T-helper 1 cell treated with Interleukin-12 subunit alpha and Interleukin-12 subunit beta and Interleukin-4 antibody, amounts not matched to agents 30 μg/mL and 1 μg/mL, for 36 hours (primary cell): ENCODE data around the gene PROS1.
A peak's percentile ranks its signal among the peaks of the same experiment; 100 is the strongest.
"Not testable (repeated sequence)": the region's sequence is repeated elsewhere in the genome, so short reads cannot be mapped to it uniquely, and the experiment has no call there.

ENCODE experiments used
- H3K27ac Mint-ChIP-seq: one replicate; pipeline ENCODE4 v1.8.0; 2021; ENCODE audit warnings: mild to moderate bottlenecking, mixed read lengths
- H3K27me3 Mint-ChIP-seq: one replicate; pipeline ENCODE4 v1.8.0; 2021; ENCODE audit warnings: low read depth, mixed read lengths
- H3K36me3 Mint-ChIP-seq: one replicate; pipeline ENCODE4 v1.8.0; 2021; ENCODE audit warnings: low read depth, mixed read lengths
- H3K4me1 Mint-ChIP-seq: one replicate; pipeline ENCODE4 v1.8.0; 2021; ENCODE audit warnings: low read depth, mixed read lengths
- H3K4me3 Mint-ChIP-seq: one replicate; pipeline ENCODE4 v1.8.0; 2021; ENCODE audit warnings: mild to moderate bottlenecking, moderate library complexity, mixed read lengths
- H3K9me3 Mint-ChIP-seq: one replicate; pipeline ENCODE4 v1.8.0; 2021; ENCODE audit warnings: mixed read lengths

The PROS1 gene

DNA sequence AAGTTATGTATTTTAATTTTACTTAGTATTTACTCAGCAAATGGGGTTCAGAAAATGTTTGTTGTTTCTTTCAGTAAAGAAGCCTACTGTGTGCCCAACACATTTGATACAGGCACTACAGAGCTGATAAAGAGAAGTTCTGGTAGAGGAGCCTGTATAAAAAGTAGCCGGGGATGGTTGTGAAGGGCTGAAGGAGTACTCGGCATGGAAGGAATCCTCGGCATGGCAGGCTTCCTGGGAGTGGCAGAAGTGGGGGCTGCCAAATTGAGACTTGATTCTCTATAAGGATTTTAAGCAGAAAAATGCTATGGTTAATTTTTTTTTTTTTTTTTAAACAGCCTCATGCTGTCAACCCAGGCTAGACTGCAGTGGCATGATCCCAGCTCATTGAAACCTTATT, 15.5 kb upstream of the PROS1 start:
- peaks cover 2% of the 10 kb centered on the region for H3K4me1 Mint-ChIP-seq
- H3K9me3 Mint-ChIP-seq, result no peaks in the 10 kb centered on the region
- no peak overlapping the region for H3K4me3 Mint-ChIP-seq
- no peaks in the 10 kb centered on the region for H3K36me3 Mint-ChIP-seq
- no peak overlapping the region for H3K27ac Mint-ChIP-seq
- H3K27me3 Mint-ChIP-seq, result no peaks in the 10 kb centered on the region

DNA sequence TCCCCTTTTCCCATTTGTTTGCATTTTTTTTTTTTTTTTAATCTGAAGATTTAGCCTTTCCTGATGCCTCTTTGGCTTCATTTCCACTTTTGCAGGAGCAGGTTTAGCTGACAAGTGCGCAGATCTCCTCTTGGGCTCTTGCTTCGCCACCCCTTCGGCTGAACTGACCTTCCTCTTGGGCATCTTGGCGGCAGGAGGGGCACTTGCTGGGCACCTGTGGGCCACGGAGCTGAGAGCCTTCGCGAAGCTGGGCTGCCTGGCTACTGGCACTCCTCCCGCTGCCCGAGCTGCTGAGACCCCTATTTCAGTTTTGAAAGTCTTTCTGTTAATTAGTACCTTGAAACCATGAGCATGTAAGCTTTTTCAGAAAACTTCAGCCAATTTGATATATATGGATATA, 15.1 kb upstream of the PROS1 start:
- Mint-ChIP-seq H3K4me1 (no peaks in the 10 kb centered on the region), H3K9me3 (no peaks in the 10 kb centered on the region)

DNA sequence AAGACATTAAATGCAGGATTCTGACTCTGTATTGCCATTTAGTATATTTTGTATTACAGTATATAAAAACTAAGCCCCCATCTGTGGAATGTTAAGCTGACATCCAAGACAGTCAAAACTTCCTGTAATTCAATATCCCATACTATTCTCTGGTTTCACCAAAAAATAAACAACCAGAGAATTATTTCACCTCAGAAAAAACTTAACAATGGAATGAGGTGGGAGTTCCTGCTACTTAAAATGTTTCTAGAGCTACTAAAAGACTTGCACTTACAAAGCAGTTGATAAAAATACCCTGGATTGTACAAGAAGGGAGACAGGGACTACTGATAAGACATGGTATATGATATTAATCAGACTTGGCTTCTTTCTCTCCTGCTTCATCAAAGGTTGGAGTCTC, 14.6 kb upstream of the PROS1 start:
- Mint-ChIP-seq H3K9me3 (no peaks in the 10 kb centered on the region), H3K4me1 (peaks cover 2% of the 10 kb centered on the region), H3K4me3 (no peak overlapping the region), H3K27ac (no peak overlapping the region), H3K27me3 (no peaks in the 10 kb centered on the region), H3K36me3 (no peaks in the 10 kb centered on the region)

More for the DNA sequence above, 15.1 kb upstream of the PROS1 start:
- H3K27me3 Mint-ChIP-seq, result no peaks in the 10 kb centered on the region
- no peak overlapping the region for H3K27ac Mint-ChIP-seq
- no peaks in the 10 kb centered on the region for H3K36me3 Mint-ChIP-seq
- no peak overlapping the region for H3K4me3 Mint-ChIP-seq

DNA sequence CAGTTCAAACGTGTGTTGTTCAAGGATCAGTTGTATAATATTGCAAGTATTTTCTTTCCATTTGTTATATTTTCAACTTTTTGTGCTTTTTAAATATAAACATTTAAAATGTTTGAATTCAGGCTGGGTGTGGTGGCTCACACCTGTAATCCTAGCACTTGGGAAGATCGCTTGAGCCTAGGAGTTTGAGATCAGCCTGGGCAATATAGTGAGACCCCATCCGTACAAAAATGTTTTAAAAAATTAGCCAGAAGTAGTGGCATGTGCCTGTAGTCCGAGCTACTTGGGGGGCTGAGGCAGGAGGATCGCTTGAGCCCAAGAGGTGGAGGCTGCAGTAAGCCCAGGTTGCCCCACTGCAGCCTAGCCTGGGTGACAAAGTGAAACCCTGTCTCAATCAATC, 10.9 kb upstream of the PROS1 start:
- Mint-ChIP-seq H3K27me3 (no peaks in the 10 kb centered on the region), H3K36me3 (no peaks in the 10 kb centered on the region), H3K27ac (no peak overlapping the region), H3K9me3 (no peaks in the 10 kb centered on the region), H3K4me3 (no peak overlapping the region), H3K4me1 (peaks cover 12% of the 10 kb centered on the region)

DNA sequence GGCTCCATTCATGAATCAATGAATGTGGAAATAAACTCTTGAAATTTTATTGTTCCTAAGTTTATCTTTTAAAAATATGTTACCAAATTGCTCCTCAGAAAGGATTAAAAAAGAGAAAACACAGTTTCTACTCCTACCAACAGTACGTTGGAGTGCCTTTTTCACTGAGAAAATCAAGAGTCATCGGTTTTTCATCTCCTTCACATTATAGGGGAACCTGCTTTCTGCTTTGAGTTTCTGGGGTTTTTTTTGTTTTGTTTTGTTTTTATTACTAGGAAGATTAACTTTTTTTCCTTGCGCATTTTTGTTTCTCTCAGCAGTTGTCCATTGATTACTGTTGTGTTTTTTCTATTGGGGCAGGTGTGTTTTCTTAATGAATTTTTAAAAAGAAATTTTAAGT, 9.7 kb upstream of the PROS1 start:
- Mint-ChIP-seq H3K27me3 (no peaks in the 10 kb centered on the region), H3K9me3 (no peaks in the 10 kb centered on the region), H3K27ac (no peak overlapping the region), H3K4me3 (no peak overlapping the region), H3K4me1 (peaks cover 16% of the 10 kb centered on the region), H3K36me3 (no peaks in the 10 kb centered on the region)

DNA sequence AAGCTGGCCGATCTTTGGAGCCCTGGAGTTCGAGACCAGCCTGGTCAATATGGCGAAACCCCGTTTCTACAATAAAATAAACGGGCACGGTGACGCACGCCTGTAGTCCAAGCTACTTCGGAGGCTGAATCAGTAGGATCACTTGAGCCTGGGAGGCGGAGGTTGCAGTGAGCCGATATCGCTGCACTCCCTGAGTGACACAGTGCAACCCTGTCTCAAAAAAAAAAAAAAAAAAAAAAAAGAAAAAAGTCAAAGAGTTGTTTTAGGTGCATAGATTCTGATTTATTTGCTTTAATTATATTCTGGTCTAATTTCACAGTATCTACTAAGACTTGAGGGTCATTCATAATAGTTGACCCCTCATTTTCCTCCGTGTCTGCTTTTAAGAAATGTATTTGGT, 8.0 kb upstream of the PROS1 start:
- H3K27ac Mint-ChIP-seq, result no peak overlapping the region
- peak overlapping the region; percentile 35 for H3K4me3 Mint-ChIP-seq
- no peaks in the 10 kb centered on the region for H3K27me3 Mint-ChIP-seq
- H3K4me1 Mint-ChIP-seq, result peaks cover 16% of the 10 kb centered on the region
- no peaks in the 10 kb centered on the region for H3K36me3 Mint-ChIP-seq
- H3K9me3 Mint-ChIP-seq, result no peaks in the 10 kb centered on the region

DNA sequence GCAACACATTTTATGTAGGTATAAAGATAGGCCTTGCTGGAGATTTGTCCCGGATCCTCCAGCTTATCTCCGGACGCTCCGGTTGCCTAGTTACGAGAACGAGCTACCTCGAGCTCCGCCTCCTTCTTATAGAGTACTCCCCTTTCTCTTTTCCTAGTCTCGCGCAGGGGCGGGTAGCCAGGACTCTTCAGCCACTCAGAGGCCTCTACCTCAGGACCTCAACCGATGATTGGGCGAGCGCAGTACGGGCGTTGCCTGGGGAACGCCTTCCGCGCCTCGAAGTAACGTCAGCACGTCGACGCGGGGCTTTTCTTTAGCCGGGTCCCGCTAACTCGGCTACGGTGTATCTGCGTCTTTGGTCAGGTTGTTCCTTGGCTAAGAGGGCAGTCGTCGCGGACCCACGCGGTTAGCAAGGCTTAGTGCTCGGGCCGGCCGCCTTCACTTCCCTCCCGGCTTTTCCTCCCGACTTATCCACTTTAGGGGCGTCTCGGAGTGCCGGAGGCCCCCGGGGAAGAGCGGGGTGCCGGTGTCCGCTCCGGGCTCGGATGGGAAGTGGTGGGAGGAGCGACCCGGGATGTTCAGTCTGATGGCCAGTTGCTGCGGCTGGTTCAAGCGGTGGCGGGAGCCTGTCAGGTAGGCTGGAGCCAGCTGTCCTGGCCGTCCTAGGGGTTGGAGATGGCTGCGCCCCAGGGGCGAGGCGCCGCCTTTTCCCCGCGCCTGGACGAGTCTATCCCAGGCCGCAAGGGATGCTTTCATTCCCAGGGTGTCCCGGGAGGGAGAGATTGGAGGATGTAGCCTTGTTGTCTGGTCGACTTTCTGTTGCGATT, 6.4 kb upstream of the PROS1 start, which contains the start of gene ARL13B:
Gene ARL13B, plus strand, starts transcription at position 306 of the 827 bp plus-strand sequence. Its CDS starts 269 bp downstream, at position 575.
- no peaks in the 10 kb centered on the region for H3K27me3 Mint-ChIP-seq
- peak within 1 kb of the TSS; percentile 53 for H3K27ac Mint-ChIP-seq
- H3K9me3 Mint-ChIP-seq, result no peaks in the 10 kb centered on the region
- no peaks in the 10 kb centered on the region for H3K36me3 Mint-ChIP-seq
- peaks cover 18% of the 10 kb centered on the region for H3K4me1 Mint-ChIP-seq
- peak within 1 kb of the TSS; percentile 85 for H3K4me3 Mint-ChIP-seq

DNA sequence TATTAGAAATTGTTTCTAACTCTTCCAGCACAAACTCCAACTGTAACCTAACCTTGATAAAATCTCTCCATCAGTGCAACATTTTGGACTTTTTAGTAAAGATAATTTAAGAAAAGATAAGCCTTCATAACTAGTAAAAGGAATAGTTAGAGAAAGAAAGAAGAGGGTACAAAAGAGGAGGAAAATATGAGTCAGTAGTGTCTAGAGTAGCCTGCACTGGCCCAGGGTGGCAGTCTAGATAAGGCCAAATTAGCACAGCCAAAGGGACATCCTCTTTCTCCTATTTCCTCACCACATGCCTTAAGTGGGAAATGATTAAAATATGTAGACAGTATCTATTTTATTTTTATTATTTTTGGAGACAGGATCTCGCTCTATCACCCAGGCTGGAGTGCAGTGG, 3.7 kb downstream of the PROS1 start:
- peaks cover 11% of the 10 kb centered on the region for H3K27me3 Mint-ChIP-seq
- no peaks in the 10 kb centered on the region for H3K36me3 Mint-ChIP-seq
- peaks cover 7% of the 10 kb centered on the region for H3K4me1 Mint-ChIP-seq
- H3K4me3 Mint-ChIP-seq, result no peak overlapping the region
- no peaks in the 10 kb centered on the region for H3K9me3 Mint-ChIP-seq
- no peak overlapping the region for H3K27ac Mint-ChIP-seq

DNA sequence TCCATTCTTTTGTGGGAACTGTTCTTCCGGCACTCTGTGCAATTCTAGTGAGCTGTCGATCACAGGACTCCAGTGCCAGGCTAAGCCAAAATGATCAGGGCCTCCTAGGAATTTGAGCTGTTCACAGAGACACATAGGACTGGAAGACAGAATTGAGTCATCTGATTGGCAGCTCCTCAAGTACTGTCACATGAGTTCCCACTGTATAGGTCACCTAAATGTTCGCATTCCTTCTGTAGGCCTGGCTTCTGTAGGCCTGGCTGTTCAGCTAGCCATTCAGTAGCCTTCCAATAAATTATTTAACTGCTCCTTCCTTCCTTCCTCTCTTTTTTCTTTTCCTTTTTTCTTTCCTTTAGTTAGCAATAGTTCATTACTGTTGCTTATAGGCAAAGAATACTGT, 4.3 kb downstream of the PROS1 start:
- Mint-ChIP-seq H3K4me3 (no peak overlapping the region), H3K27ac (no peak overlapping the region), H3K4me1 (peaks cover 7% of the 10 kb centered on the region), H3K36me3 (no peaks in the 10 kb centered on the region), H3K9me3 (no peaks in the 10 kb centered on the region), H3K27me3 (peaks cover 11% of the 10 kb centered on the region)

DNA sequence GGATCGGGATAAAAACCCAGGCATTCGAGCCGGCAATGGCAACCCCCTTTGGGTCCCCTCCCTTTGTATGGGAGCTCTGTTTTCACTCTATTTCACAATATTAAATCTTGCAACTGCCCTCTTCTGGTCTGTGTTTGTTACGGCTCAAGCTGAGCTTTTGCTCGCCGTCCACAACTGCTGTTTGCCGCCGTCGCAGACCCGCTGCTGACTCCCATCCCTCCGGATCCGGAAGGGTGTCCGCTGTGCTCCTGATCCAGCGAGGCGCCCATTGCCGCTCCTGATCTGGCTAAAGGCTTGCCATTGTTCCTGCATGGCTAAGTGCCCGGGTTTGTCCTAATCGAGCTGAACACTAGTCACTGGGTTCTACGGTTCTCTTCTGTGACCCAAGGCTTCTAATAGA, 8.6 kb downstream of the PROS1 start:
- H3K27me3 Mint-ChIP-seq, H3K9me3 Mint-ChIP-seq, H3K27ac Mint-ChIP-seq, H3K4me3 Mint-ChIP-seq, H3K4me1 Mint-ChIP-seq, H3K36me3 Mint-ChIP-seq: not testable (repeated sequence)

DNA sequence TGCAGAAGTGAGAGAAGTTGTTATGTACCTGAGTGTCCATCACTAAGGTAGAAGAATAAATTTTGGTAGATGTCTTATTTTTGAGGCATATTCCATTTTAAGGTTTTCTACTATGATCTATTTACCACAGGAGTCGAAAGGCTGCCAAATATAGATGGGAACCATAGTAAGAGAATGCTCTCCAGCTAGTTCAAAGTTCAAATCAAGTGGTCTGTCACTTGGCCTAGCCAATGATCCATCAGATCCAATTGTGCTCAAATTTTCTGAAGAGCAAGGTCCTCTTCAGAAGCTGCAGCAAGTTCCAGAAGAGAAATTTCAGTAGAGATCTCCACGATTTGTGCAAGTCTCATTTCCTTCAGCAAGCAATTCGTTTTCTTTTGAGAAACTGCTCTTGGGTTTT, 10.9 kb downstream of the PROS1 start:
- no peak overlapping the region for H3K27ac Mint-ChIP-seq
- no peaks in the 10 kb centered on the region for H3K9me3 Mint-ChIP-seq
- no peaks in the 10 kb centered on the region for H3K4me1 Mint-ChIP-seq
- H3K27me3 Mint-ChIP-seq, result peaks cover 8% of the 10 kb centered on the region
- no peaks in the 10 kb centered on the region for H3K36me3 Mint-ChIP-seq
- H3K4me3 Mint-ChIP-seq, result no peak overlapping the region

DNA sequence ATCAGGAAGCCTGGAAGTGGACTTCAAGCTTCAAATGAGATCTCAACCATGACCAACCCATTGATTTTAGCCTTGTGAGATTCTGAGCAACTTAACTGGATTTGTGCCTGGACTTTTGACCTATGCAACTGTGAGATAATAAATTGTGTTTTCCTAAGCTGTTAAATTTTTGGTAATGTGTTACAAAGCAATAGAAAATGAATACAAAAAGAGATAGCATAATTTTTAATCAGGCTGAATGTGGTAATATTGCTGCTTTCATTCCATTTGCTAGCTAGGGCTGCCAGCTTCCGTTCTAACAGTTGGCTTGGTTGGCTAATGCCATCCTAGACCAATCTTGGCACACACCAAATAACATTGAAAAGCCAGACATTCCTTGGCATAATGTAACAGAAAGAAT, 12.2 kb downstream of the PROS1 start:
- H3K4me1 Mint-ChIP-seq, result no peaks in the 10 kb centered on the region
- H3K27ac Mint-ChIP-seq, result no peak overlapping the region
- no peaks in the 10 kb centered on the region for H3K9me3 Mint-ChIP-seq
- H3K4me3 Mint-ChIP-seq, result no peak overlapping the region
- no peaks in the 10 kb centered on the region for H3K36me3 Mint-ChIP-seq
- H3K27me3 Mint-ChIP-seq, result peaks cover 8% of the 10 kb centered on the region

DNA sequence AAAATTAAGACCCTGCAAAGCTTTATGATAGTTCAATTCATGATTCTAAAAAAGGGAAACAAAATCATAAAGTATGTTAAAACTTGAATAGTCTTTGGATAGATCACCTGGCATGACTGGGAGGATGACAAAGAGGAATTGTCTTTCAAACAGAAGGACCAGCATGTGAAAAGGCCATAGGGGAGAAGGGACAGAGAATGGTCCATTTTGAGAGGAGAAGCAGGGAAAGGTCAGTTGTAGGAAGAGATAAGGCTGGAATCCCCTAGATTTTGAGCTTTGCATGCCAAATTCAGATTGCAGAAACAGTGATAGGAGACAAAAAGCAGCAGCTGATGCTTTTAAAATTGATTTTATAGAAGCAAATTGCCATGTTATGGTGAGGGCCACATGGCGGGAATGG, 12.7 kb downstream of the PROS1 start:
- Mint-ChIP-seq H3K36me3 (no peaks in the 10 kb centered on the region), H3K27me3 (peaks cover 8% of the 10 kb centered on the region), H3K4me3 (no peak overlapping the region), H3K4me1 (no peaks in the 10 kb centered on the region), H3K9me3 (no peaks in the 10 kb centered on the region), H3K27ac (no peak overlapping the region)

DNA sequence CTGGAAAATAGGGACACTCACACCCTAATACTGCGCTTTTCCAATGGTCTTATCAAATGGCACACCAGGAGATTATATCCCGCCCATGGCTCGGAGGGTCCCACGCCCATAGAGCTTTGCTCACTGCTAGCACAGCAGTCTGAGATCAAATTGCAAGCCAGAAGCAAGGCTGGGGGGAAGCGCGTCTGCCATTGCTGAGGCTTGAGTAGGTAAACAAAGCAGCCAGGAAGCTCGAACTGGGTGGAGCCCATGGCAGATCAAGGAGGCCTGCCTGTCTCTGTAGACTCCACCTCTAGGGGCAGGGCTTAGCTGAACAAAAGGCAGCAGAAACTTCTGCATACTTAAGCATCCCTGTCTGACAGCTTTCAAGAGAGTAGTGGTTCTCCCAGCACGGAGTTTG, 23.7 kb downstream of the PROS1 start:
- not testable (repeated sequence) for H3K27me3 Mint-ChIP-seq, H3K4me1 Mint-ChIP-seq, H3K27ac Mint-ChIP-seq, H3K36me3 Mint-ChIP-seq, H3K4me3 Mint-ChIP-seq
- peaks cover 14% of the 10 kb centered on the region for H3K9me3 Mint-ChIP-seq

DNA sequence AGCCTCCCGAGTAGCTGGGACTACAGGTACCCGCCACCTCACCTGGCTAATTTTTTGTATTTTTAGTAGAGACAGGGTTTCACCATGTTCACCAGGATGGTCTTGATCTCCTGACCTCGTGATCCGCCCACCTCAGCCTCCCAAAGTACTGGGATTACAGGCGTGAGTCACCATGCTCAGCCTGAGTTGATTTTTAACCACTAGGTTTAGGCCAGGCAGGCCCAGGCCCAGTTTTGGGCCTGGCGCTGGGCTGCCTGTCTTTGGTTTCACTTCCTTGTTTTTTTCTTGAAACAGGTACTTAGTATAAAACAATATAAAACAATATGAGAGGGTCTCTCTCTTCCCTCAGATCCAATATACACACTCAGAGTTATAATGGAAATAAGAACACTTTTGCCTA, 36.2 kb downstream of the PROS1 start:
- H3K27ac Mint-ChIP-seq, H3K9me3 Mint-ChIP-seq, H3K36me3 Mint-ChIP-seq, H3K4me1 Mint-ChIP-seq, H3K27me3 Mint-ChIP-seq, H3K4me3 Mint-ChIP-seq: not testable (repeated sequence)

DNA sequence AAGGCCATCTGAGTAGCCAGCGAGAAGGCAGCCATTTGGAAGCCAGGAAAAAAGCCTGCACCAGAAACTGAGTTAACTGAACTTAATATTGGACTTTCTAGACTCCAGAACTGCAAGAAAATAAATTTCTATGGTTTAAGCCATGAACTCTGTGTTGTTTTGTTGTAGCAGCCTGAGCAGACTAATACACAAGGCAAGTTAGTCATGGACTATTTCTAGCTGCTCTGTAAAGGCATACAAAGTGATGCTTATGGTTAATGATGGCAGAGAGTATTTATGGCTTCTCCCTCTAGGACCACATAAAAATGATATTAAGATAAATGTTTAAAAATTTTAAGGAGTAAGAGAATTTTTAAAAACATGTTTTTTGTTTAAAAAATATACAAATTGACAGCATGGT, 37.1 kb downstream of the PROS1 start:
- no peaks in the 10 kb centered on the region for H3K36me3 Mint-ChIP-seq
- no peak overlapping the region for H3K4me3 Mint-ChIP-seq
- no peaks in the 10 kb centered on the region for H3K4me1 Mint-ChIP-seq
- no peaks in the 10 kb centered on the region for H3K27me3 Mint-ChIP-seq
- H3K9me3 Mint-ChIP-seq, result no peaks in the 10 kb centered on the region
- no peak overlapping the region for H3K27ac Mint-ChIP-seq
